Gastrocnemius medialis (tissue), 4 donors: Measurements from ENCODE around the gene ME3. TPM values are rescaled to one million over a fixed set of nuclear protein-coding genes. Genes with fewer than 3 reads are reported as not detected.

ENCODE experiments used
- ATAC-seq, 2 donors: fragments of 150-250 bp; one replicate each; pipeline ENCODE4 v1.9.1; 2016
- DNase-seq, 2 donors: peaks; one replicate each; pipeline ENCODE4 v3.0.0-alpha.2; 2019
- H3K27ac ChIP-seq, 4 donors: fragments of 200-600 bp; sonication (generic); 1 replicate in 1 of 4; 2 replicates in 3 of 4; pipeline ENCODE4 v1.5.1; 2016 to 2018; ENCODE audit warnings: mild to moderate bottlenecking in 2 of 4, moderate library complexity in 1 of 4
- H3K27me3 ChIP-seq, 3 donors: fragments of 200-600 bp; sonication (generic) in 2 of 3; 1 replicate in 1 of 3; 2 replicates in 2 of 3; pipeline versions ENCODE4 v1.5.1 to v1.6.0; 2016 to 2019; ENCODE audit warnings: mild to moderate bottlenecking in 1 of 3, moderate library complexity in 1 of 3
- H3K36me3 ChIP-seq, 2 donors: fragments of 200-600 bp; sonication (generic) in 1 of 2; one replicate each; pipeline ENCODE4 v1.5.1; 2017 to 2018
- H3K4me1 ChIP-seq, 2 donors: fragments of 200-600 bp; sonication (generic) in 1 of 2; one replicate each; pipeline ENCODE4 v1.5.1; 2016 to 2017; ENCODE audit warnings: mild to moderate bottlenecking in 2 of 2
- H3K4me3 ChIP-seq, 4 donors: fragments of 200-600 bp; sonication (generic) in 3 of 4; 1 replicate in 1 of 4; 2 replicates in 3 of 4; pipeline ENCODE4 v1.5.1; 2016 to 2019; ENCODE audit warnings: mild to moderate bottlenecking in 2 of 4
- H3K9me3 ChIP-seq, 3 donors: fragments of 200-600 bp; sonication (generic) in 2 of 3; 1 replicate in 1 of 3; 2 replicates in 2 of 3; pipeline ENCODE4 v1.5.1; 2016 to 2019
- POLR2A ChIP-seq, 2 donors: fragments of 450-650 bp; IDR thresholded peaks; one replicate each; pipeline ENCODE4 v1.6.1; 2017; ENCODE audit warnings: antibody characterized with exemption in 2 of 2, mild to moderate bottlenecking in 2 of 2, moderate library complexity in 2 of 2
- in situ Hi-C, 4 donors: fragments of 200-750 bp; cut with MboI; loops; one replicate each; pipeline versions ENCODE4 v1.15.0 to v1.8.0; 2017; ENCODE audit warnings: low sequenced_read_pairs in 4 of 4
- intact Hi-C: fragments of 100-400 bp; cut with DNase I; formaldehyde crosslinking; loops from one replicate; pipeline ENCODE4 v1.15.1; 2023; ENCODE audit warnings: low total_unique reads
- total RNA-seq, 4 donors: library from RNA; depleted of rRNA; stranded (reverse); fragments of >200 nt; gene quantifications; one replicate each; pipeline versions ENCODE4 v1.1.0 to v1.2.3, GENCODE V29; 2016
- TF ChIP-seq, protein P1 (sequence below), 5 experiments: fragments of 450-650 bp in 3 of 5; fragments of 200-600 bp in 2 of 5; sonication (generic) in 2 of 5; IDR thresholded peaks in 4 of 5; conservative IDR thresholded peaks in 1 of 5; 1 replicate in 4 of 5; 2 replicates in 1 of 5; pipeline ENCODE4 v1.5.1; 2016 to 2019; ENCODE audit warnings: antibody characterized with exemption in 5 of 5, mild to moderate bottlenecking in 3 of 5, moderate library complexity in 3 of 5

Gene ME3
- total RNA-seq, 4 donors from 2014 or later, result 4.2 to 17.0 (median 15.7) TPM

DNA sequence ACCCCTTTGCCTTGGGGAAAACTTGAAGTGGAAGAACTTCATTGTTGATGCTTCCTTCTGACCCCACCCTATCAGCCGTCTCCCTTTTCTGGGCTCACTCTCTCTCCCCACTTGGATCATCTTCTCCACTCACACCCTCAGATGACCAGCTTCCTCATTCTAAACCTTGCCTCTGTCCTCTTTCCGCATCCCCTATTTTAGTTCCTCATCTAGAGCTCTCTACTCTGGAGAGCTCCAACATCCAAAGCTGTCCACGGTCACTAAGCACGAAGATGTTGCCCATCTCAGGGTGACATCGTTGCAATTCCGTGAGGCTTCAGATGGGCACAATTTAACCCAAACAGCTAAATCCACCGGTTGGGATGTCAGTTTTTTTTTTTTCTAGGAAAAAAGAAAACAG, 31.6 kb upstream of the ME3 start:
- no peak for TF ChIP-seq POLR2A (IDR thresholded peaks at IDR 0.05)
- TF ChIP-seq, protein P1, sequence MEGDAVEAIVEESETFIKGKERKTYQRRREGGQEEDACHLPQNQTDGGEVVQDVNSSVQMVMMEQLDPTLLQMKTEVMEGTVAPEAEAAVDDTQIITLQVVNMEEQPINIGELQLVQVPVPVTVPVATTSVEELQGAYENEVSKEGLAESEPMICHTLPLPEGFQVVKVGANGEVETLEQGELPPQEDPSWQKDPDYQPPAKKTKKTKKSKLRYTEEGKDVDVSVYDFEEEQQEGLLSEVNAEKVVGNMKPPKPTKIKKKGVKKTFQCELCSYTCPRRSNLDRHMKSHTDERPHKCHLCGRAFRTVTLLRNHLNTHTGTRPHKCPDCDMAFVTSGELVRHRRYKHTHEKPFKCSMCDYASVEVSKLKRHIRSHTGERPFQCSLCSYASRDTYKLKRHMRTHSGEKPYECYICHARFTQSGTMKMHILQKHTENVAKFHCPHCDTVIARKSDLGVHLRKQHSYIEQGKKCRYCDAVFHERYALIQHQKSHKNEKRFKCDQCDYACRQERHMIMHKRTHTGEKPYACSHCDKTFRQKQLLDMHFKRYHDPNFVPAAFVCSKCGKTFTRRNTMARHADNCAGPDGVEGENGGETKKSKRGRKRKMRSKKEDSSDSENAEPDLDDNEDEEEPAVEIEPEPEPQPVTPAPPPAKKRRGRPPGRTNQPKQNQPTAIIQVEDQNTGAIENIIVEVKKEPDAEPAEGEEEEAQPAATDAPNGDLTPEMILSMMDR (IDR thresholded peaks at IDR 0.05 in 4 of 5, conservative IDR thresholded peaks at IDR 0.05 in 1 of 5), result no peak
- Histone ChIP-seq H3K27ac (no peak overlapping the region), H3K9me3 (no peaks in the 10 kb centered on the region), H3K4me3 (no peak overlapping the region), H3K4me1 (peaks cover 0 to 6% of the 10 kb centered on the region in 2 donors), H3K36me3 (no peaks in the 10 kb centered on the region), H3K27me3 (no peaks in the 10 kb centered on the region)
- ATAC-seq (no peak), DNase-seq (no peak)
- in situ Hi-C loops (no loop called here), intact Hi-C loops (no loop called here)

DNA sequence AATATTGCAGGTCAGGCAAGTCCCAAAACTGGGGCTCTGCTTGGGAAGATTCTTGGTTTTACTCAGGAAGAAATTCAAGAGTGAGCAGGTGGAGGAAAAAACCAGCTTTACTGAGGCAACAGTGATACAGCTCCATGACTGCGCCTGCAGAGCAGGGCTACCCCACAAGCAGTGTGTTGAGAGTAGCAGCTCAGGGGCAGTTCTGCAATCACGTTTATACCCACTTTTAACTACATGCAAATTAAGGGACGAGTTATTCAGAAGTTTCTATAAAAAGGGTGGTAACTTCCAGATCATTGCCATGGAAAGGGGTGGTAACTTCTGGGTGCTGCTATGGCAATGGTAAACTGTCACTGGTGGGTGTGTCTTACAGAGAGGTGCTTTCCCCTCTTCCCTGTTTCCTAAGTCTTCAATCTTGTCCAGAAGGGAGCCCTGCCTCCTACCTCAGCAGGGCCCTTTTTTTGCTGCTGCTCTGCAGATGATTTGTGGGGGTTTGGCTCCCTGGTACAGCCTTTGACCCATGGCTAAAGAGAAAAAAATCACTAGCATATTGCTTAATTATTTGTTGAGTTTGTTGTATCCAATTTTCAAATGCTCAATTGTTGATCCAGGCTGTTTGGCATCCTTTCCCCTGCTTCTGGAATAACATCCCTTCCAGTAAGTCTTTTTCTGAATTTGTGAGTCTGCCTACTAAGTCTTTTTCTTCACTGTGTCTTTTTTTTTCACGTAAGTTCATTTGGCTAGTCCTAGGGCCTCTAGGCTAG, 30.0 kb upstream of the ME3 start:
- Histone ChIP-seq H3K36me3 (no peaks in the 10 kb centered on the region), H3K4me1 (peaks cover 0 to 6% of the 10 kb centered on the region in 2 donors), H3K4me3 (no peak overlapping the region), H3K27ac (no peak overlapping the region), H3K27me3 (no peaks in the 10 kb centered on the region), H3K9me3 (no peaks in the 10 kb centered on the region)
- in situ Hi-C loops (no loop called here), intact Hi-C loops (no loop called here)
- TF ChIP-seq, protein P1 (IDR thresholded peaks at IDR 0.05 in 4 of 5, conservative IDR thresholded peaks at IDR 0.05 in 1 of 5), result no peak
- no peak for TF ChIP-seq POLR2A (IDR thresholded peaks at IDR 0.05)
- ATAC-seq (no peak), DNase-seq (no peak)

DNA sequence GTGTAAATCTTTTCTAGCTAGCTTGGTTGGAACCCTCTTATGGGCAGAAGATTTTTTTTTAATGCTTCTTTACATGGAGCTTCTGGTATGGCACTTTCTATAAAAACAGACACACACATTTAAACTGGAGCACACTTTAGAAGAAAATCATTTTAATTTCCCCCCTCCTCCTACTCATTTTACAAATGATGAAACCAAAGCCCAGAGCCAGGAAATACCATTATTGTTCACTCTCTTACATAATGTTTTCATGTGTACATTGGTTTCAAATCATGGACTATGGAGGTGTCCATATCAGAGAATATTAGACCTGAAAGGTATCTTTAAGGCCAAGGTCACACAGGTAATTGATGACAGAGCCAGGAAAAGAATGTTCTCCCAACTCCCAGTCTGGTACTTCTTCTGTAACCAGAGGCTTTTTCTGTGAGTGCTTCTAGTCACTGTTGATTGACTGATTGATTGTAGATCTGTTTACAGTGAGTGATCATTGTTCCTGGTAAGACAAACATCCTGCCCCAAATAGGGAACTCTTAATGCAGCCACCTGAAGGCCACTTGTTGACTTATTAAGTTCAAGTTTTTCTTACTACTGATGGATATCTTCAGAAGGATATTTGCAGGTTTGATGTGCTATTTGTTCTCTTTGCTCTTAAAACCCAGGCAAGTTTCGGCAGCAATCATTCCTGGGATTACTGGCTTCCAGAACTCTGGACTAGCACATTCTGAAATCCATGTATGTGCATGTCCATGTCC, 26.8 kb upstream of the ME3 start:
- in situ Hi-C loops, result no loop called here
- TF ChIP-seq, protein P1 (IDR thresholded peaks at IDR 0.05 in 4 of 5, conservative IDR thresholded peaks at IDR 0.05 in 1 of 5), result no peak
- TF ChIP-seq POLR2A (IDR thresholded peaks at IDR 0.05), result no peak
- no peak overlapping the region for H3K4me3 ChIP-seq
- intact Hi-C loops, result no loop called here
- DNase-seq, result no peak
- no peak for ATAC-seq
- H3K9me3 ChIP-seq, result no peaks in the 10 kb centered on the region
- no peak overlapping the region for H3K27ac ChIP-seq
- no peaks in the 10 kb centered on the region for H3K27me3 ChIP-seq
- no peaks in the 10 kb centered on the region for H3K36me3 ChIP-seq
- H3K4me1 ChIP-seq, result peaks cover 6 to 7% of the 10 kb centered on the region in 2 donors

DNA sequence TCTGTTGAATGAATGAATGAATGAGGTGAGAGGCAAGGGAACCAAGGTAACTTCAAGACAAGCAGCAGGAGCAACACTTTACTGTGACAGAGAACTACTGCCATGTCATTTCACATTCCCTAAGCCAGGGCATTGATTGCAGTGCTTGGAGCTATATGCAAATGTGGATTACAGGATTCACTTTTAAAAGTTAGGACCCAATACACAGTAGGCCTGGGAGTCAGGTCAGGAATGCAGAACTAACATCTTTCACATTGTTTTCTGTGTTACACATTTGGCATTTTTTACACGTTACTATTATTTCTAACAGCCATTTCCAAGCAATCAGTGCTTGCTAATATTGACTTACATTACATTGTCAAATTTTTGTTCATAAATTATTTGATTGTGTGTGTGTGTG, 26.2 kb upstream of the ME3 start:
- no peak for TF ChIP-seq POLR2A (IDR thresholded peaks at IDR 0.05)
- TF ChIP-seq, protein P1 (IDR thresholded peaks at IDR 0.05 in 4 of 5, conservative IDR thresholded peaks at IDR 0.05 in 1 of 5), result no peak
- in situ Hi-C loops (no loop called here), intact Hi-C loops (no loop called here)
- Histone ChIP-seq H3K4me1 (peaks cover 6 to 7% of the 10 kb centered on the region in 2 donors), H3K4me3 (no peak overlapping the region), H3K27ac (no peak overlapping the region), H3K27me3 (no peaks in the 10 kb centered on the region), H3K36me3 (no peaks in the 10 kb centered on the region), H3K9me3 (no peaks in the 10 kb centered on the region)
- no peak for DNase-seq
- ATAC-seq, result no peak
